COLO668 (cell line): ENCODE results near the gene AFG1L.
"Not testable (repeated sequence)": the region's sequence is repeated elsewhere in the genome, so short reads cannot be mapped to it uniquely, and the experiment has no call there.

ENCODE experiments used
- DNase-seq: peaks from one replicate; lab custom pipeline; 2025; ENCODE audit not compliant: unreplicated experiment; lab: John Stamatoyannopoulos, UW

The AFG1L gene

DNA sequence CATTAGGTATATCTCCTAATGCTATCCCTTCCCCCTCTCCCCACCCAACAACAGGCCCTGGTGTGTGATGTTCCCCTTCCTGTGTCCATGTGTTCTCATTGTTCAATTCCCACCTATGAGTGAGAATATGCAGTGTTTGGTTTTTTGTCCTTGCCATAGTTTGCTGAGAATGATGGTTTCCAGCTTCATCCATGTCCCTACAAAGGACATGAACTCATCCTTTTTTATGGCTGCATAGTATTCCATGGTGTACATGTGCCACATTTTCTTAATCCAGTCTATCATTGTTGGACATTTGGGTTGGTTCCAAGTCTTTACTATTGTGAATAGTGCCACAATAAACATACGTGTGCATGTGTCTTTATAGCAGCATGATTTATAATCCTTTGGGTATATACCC is 154.9 kb downstream of the AFG1L start:
- DNase-seq: not testable (repeated sequence)

DNA sequence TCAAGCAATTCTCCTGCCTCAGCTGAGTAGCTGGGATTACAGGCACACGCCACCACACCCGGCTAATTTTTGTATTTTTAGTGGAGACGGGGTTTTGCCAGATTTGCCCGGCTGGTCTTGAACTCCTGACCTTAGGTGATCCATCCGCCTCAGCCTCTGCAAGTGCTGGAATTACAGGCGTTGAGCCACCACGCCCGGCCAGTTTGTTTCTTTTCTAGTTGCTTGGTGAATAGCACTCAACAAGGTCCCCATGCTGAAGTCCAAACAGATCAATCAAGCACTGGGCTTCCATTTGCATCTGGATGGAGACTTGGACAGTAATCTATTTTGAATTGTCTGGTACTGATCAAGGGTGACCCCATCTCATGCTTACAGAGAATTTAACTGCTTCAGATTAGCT is 157.0 kb downstream of the AFG1L start:
- no peak for DNase-seq

DNA sequence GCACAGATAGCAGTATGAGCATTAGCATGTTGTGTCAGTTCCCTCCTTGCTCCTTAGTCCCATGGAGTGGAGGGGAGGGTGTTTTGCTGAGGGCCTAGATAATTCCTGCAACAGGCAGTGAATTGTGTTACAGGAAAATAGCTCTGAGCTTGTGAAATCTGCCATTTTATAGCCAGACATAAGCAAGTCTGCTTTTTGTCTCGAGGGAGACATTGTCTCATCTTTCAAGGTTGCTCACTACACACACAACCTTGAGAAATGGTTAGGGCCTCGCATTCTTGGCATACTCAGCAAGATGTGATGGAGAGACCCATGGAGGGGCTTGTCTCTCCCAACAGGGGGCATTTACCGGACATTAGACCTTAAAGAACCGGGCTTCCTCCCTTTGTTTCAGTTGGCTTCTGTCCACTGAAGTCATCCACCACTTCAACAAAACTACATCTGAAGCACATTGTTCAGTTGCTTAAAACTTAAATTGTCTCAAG is 157.9 kb downstream of the AFG1L start:
- no peak for DNase-seq

DNA sequence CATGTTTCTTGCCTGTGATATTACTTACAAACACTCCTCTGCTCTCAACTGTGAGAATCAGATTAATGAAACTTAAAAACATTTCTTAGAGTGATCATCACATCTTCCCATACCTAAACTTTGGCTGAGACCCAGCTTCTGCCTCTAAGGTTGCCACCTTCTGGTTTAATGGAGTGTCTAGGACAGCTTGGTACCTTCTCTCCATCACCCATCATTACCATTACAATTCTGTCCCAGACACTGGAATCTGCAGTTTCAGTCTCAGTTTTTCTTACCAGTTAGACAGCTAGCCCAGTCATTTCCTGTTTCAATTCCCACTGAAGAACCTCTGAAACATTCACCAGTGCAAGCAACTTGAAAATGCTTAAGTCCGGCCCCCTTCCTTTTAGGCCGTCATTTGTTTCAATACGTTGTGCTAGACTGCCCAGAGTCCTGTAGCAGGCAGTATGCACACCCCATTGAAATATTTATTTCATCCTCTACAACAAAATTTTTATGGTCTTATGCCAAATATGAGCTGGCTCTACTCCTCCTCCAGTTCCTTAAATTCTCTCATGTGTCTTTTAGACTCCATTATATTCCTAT is 158.8 kb downstream of the AFG1L start:
- no peak for DNase-seq

DNA sequence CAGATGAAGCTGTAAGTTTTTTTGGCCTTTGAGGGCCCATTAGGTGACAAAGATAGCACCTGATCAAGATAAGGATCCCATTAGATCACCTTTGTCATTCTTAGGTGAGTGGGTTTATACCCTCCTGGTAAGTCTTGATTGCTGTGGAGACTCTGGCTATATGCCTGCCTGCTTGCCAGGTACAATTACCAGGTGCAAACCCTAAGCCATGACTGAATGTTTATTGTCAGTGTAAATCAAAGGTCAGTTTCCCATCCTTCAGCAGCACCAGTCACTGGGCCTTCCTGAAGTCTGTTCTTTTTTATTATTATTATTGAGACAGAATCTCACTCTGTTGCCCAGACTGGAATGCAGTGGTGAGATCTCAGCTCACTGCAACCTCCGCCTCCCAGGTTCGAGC is 159.5 kb downstream of the AFG1L start:
- no peak for DNase-seq

DNA sequence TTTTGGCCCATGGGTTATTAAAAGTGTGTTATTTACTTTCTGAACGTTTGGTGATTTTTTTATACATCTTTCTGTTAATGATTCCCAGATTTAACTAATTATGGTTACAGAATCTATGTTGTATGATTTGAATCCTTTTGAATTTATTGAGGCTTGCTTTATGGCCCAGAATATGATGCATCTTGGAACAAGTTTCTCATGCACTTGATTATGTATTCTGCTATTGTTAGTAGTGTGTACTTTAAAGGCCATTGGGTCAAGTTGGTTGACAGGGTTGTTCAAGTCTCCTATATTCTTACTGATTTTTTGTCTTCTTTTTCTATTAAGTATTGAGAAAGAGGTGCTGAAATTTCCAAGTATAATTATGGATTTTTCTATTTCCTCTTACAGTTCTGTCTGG is 160.8 kb downstream of the AFG1L start:
- no peak for DNase-seq

DNA sequence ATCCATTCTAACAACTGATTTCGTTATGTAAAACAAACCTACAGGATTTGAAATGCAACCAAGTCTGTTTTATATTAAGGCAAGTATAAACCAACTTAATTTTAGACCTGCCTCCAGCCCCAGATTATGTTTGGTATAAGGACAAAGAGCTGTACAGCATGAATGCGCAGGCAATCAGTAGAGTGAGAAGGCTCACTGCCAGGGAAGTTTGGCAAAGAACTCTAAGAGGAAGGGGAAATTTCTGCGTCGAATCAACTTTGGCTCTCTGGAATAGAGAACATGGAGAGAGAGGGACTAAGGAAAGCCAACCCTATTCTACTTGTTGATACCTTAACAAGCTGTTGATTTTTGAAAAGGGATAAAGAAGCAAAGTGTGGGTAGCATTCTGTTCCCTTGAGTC is 168.9 kb downstream of the AFG1L start:
- DNase-seq: no peak

DNA sequence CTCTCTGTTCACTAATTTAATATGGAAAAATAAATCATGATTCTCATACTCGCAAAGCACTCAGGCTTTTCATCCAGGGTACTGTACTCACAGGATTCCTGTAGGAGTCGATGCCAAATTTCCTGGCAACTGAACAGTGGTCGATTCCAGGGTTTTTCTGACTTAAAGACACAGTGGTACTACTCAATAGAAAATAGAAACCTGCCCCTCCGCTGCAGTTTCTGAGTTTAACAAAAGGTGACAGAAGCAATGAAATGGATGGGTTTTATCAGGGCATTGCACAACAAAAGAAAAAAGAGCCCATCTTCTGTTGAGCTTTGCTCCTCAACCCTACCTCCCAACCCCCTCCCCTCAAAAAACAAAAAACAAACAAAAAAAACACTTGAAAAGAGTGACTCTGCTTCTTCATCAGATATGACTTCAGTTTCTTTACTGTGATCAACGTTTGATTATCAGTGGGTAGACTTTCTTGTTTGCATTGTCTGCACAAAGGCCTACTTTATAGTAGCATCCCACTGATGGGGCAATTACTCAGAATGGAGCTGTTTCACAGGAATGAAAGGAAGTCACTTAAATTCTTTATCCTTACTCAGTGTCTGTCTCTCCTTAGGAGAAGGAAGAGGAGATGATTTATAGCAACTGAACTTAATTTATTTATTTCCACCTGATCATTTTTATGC is 169.7 kb downstream of the AFG1L start:
- no peak for DNase-seq

DNA sequence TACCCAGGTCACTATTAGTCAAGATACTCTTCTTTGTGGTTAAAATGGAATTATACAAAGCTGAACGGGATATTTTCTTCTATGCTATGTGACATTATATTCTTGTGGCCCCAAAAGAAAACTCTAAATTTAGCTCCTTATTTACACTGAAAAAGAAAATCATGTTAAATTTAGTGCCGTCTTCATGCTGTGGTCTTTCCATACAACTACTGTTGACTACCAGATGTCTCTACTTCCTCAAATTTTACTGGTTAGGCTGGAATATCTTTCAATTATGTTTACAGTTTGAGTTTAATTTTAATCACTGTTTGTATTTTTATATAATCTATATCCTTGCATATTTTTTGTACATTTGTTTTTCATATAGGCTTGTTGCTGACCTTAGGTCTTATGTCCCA is 170.2 kb downstream of the AFG1L start:
- DNase-seq: no peak

DNA sequence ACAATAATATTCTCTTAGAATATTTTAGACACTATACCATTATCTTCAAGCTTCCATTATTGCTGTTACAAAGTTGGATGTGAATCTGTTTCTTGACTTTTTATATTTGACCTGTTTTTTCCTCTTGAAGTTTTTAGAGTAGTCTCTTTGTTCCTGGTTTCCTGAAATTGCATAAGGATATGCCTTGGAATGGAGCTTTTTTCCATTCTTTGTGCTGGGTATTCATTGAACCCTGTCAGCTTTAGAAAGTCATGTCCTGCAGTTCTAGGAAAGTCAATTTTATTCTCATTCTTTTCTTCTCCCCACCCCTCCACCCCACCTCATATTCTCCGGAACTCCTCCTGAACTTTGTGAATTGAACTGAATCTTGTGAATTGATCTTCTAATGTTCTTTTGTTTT is 173.5 kb downstream of the AFG1L start:
- no peak for DNase-seq

DNA sequence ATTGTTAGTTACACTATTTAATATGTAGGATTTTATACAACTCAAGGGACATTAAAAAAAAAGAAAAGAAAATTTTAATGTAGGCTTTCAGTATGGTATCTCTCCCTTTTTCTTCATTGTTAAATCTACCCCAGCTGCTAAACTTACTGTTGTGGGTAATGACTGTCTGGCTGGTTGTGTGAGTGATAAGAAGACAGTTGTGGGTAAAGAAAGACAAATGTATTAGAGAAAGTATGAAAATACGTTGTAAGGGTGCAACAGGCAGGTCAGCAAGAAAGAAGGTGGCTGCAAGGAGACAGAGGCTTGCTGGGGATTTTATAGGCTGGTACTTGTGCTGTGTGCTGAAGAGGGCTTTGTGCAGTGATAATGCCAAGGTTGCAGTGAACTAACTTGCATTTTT is 174.5 kb downstream of the AFG1L start:
- DNase-seq: no peak

DNA sequence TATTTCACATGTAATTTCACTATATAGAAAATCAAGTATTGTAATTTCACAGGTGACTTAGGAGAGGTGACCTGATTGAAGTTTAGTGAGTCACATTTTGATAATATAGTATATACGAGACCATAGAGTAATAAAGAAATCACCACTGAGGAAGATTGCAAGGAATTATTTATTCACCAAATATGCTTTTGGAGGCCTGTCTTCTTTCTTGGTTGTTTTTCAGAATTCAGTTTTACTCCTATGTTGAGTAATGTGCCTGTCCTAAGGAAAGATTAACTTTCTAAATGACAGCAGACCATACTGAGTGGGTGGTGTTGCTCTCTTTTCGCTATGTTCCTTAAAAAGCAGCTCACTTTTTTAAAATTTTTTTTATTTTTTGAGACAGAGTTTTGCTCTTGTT is 178.3 kb downstream of the AFG1L start:
- no peak for DNase-seq

DNA sequence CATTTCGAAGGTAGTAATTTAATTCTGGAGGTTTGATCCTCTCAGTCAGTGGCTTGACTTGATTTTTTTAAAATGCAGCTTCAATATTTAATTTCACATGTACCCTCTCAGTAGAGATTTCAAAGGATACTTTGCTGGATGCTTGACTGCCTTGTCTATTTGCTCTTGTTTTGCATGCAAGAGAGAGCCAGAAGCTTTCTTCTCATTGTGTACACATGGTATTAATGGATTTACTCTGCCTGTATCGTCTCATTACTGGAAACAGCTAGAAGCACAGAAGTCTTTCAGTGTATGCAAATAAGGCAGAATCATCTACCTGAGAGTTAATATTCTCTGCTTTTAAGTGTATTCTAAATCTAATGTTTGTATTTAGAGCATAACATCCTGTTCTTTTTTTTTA is 181.5 kb downstream of the AFG1L start:
- no peak for DNase-seq

DNA sequence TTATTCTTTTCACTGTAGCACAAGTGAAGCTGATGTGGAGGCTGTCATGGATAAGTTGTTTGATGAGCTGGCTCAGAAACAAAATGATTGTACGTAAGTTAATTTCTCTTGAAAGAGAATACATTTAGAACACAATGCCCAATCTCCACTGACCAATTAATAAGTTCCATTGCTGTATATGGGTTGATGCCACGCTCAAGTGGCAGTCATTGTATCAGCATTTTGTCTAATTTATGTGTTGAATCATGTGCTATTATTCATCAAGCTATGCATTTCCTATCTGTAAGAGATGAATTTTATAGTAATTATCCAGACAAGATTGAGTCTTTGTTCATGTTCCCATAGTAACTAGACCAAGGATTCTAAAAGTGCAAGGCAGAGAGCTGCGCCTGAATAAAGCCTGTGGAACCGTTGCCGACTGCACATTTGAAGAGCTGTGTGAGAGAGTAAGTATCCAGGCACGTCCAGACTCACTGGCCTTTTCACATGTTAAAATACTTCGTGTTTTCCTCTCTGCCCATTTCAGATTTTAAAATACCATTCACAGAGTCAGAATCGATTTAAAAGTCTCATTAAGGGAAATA is 182.1 kb downstream of the AFG1L start:
- DNase-seq: no peak

DNA sequence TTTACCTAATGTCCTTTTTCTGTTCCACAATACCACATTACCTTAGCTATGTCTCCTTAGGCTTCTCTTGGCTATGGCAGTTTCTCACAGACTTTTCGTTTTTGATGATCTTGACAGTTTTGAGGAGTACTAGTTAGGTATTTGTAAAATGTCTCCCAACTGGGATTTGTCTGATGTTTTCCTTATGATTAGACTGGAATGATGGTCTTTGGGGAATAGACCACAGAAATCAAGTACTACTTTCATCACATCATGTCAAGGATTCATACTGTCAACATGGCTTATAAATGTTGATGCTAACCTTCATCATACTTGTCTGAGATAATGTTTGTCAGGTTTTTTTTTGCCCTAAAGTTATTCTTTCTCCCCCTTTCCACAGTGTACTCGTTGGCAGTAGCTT is 187.7 kb downstream of the AFG1L start:
- no peak for DNase-seq

DNA sequence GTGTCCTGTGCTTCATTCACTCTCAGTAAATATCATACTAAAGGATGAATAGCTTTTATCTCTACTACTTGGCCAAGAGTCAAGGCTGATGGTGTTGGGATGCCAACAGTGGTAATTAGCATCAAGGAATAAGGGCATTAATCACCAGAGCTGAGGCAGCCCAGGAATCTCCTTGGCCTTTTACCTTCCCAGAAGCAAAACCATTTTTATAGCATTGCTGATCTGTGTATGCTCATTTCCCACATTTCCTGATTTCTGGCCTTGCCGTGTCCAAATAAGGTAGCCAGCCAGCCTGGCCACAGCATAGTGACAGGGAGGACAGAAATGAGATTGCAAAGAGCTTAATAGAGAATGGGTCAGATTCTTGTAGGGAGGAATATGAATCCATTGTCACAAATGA is 189.2 kb downstream of the AFG1L start:
- DNase-seq: no peak

DNA sequence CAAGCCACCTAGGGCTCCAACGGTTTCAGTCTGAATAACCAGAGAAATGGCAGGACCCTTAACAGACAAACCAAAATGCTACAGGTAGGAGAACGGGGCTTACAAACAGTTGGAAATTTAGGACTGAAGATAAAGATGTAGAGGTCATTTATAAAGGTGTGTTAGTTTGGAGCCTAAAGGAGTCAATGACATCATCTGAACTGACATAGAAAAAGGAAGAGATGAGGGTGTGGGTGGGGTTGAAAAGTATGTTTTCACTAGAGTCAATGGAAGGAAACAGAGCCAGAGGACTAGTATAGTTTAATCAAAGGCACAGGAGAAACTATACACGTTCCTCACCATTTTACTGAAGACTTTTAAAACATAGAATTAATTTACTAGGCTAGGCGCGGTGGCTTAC is 194.8 kb downstream of the AFG1L start:
- DNase-seq: no peak

DNA sequence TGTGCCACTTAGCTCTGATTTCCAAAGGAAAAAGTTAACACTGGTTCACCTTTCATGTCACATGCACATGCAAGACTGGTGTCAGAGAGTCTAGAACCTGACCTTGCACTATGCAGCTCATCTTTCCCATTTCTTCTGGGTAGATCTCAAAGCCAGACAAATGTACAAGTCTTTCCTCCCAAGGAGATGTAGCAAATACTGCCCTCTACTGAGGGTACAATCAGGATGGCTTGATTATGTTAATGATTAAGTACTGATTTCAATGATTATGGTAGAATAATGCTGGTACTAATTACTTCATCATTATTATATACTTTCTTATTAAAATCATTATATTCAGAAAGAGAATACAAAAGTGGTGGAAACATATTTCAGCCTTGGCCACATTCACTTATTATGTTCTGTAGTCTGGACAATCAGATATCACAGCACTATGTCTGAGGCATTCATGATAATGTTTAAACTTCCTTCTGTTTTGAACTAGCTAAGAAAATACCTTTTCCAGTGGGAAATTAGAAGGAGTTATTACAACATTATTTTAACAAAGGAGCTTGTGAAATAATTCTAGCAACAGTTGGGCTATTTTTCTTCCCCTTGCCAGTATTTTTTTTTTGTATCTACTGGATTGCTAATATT is 197.4 kb downstream of the AFG1L start:
- no peak for DNase-seq

DNA sequence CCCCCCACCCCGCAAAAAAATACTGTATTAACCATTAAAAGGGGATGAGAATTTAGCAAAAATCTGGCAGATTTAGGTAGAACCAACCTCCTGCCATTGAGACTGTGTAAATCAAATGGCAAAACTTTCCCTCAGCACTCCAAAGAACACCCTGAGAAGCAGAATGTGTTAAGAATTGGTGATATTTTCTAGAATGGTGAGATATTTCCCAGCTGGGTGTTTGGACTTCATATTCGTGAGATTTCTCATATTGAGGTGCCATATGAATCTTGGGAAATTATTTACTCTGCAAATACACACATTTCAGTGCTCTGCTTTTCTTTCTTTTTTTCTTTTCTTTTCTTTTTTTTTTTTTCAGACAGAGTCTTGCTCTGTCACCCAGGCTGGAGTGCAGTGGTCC is 199.6 kb downstream of the AFG1L start:
- no peak for DNase-seq

DNA sequence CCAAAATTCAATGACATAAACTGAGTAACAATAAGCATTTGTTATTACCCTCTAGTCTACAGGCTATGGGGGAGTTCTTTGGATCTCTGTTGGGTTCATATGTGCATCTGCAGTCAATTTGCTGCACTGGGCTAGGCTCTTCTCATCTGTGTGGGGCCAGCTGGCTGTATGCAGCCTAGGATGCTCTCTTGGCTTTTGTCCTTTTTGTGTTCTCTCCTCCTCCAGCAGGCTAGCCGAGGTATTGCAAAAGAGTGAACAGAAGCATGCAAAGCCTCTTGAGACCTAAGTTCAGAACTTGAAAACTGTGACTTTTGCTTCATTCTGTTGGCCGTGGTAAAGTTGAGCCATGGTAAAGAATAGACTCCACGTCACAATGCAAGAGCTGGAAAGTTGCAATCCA is 203.0 kb downstream of the AFG1L start:
- DNase-seq: peak; percentile 4

DNA sequence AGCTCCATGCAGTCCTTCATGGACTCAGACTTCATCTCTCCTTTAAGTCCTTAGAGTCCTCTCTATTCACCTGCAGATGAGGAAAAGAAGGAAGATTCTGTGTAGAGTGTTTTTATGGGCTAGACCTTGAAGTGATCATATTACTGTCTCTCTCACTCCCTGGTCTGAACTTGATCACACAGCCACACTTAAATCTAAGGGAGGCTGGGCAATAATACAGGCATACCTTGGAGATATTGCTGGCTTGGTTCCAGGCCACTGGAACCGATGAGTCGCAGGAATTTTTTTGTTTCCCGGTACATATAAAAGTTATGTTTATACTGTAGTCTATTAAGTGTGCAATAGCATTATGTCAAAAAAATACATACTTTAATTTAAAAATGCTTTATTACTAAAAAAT is 206.7 kb downstream of the AFG1L start:
- no peak for DNase-seq

DNA sequence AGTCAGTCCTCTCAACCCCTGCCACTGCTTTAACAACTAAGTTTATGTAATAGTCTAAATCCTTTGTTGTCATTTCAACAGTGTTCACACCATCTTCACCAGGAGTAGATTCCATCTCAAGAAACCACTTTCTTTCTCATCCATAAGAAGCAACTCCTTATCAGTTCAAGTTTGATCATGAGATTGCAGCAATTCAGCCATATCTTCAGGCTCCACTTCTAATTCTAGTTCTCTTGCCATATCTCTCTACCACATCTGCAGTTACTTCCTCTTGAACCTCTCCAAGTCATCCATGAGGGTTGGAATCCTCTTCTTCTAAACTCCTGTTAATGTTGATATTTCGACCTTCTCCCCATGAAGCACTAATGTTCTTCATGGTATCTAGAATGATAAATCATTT is 208.0 kb downstream of the AFG1L start:
- DNase-seq: no peak
